SK-N-SH (cell line): Measurements from ENCODE around the gene MARCHF3.

Experiments
- CTCF ChIP-seq: fragments of 200-600 bp; sonication (generic); IDR thresholded peaks from 2 replicates; pipeline ENCODE4 v1.6.1; 2017; ENCODE audit warnings: antibody characterized with exemption, mild to moderate bottlenecking, moderate library complexity
- FOSL2 ChIP-seq: IDR thresholded peaks from 2 replicates; pipeline ENCODE4 v1.4.0; 2012; ENCODE audit warnings: low read depth, mild to moderate bottlenecking, moderate library complexity, borderline replicate concordance
- FOXM1 ChIP-seq: IDR thresholded peaks from 2 replicates; pipeline ENCODE4 v1.4.0; 2012; ENCODE audit warnings: low read depth, mild to moderate bottlenecking
- JUND ChIP-seq: IDR thresholded peaks from 2 replicates; pipeline ENCODE4 v1.4.0; 2012
- MAX ChIP-seq: IDR thresholded peaks from 2 replicates; pipeline ENCODE4 v1.4.0; 2012; ENCODE audit warnings: low read depth
- NFIC ChIP-seq: IDR thresholded peaks from 2 replicates; pipeline ENCODE4 v1.4.0; 2012; ENCODE audit warnings: borderline replicate concordance
- POLR2AphosphoS5 ChIP-seq: IDR thresholded peaks from 2 replicates; pipeline ENCODE4 v1.6.1; 2012; ENCODE audit warnings: low read depth, low read length
- REST ChIP-seq: IDR thresholded peaks from 2 replicates; pipeline ENCODE4 v1.6.1; 2012; ENCODE audit warnings: mild to moderate bottlenecking, low read depth, low read length, moderate library complexity
- SIN3A ChIP-seq: IDR thresholded peaks from 2 replicates; pipeline ENCODE4 v1.6.1; 2012; ENCODE audit warnings: low read depth, mild to moderate bottlenecking, low read length, moderate library complexity, borderline replicate concordance
- SMC3 ChIP-seq: IDR thresholded peaks from 2 replicates; pipeline ENCODE4 v1.6.1; 2012; ENCODE audit warnings: low read depth, low read length, improper control_type of control experiment
- TAF1 ChIP-seq: IDR thresholded peaks from 2 replicates; pipeline ENCODE4 v1.6.1; 2012; ENCODE audit warnings: low read depth, mild to moderate bottlenecking, low read length, moderate library complexity, borderline replicate concordance
- TCF12 ChIP-seq: IDR thresholded peaks from 2 replicates; pipeline ENCODE4 v1.4.0; 2012
- USF1 ChIP-seq: IDR thresholded peaks from 2 replicates; pipeline ENCODE4 v1.4.0; 2012; ENCODE audit warnings: low read depth, borderline replicate concordance
- TF ChIP-seq, protein P1 (sequence below): fragments of 150-350 bp; IDR thresholded peaks from 2 replicates; pipeline ENCODE4 v1.6.1; 2017; ENCODE audit warnings: antibody characterized with exemption, low read length, low read depth, borderline replicate concordance

DNA sequence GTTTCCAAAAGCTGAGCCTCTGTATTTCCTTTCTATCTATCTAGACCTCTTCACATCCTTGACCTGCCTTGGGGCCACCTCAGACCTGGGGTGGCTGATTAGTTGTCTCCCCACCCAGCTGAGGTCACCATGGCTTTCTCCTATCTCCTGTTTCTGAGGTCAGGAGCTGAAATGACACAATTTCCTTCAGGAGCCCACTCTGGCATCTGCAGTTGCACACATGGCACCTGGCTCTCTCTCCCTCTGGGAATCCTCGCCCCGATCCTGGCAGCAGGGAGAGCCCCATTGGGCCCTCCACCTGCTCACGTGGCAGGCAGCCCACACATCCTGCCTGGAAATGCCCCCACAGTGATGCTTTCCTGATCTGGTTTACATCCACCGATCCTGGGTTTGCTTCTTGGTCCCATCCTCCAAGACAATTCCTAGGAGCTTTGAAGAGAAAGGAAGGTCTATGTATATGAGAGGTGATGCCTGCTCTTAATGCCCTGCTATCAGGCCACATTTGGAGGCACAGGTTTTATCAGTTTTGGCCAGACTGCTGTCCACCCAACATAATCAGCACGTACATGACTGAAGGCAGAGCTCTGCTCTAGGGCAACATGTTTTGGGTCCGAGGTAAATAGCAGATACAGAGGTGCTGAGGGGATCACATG lies 53.7 kb downstream of the MARCHF3 start:
- no peak for TF ChIP-seq SIN3A
- no peak for TF ChIP-seq FOXM1
- TF ChIP-seq CTCF: no peak
- no peak for TF ChIP-seq REST
- TF ChIP-seq, protein P1, sequence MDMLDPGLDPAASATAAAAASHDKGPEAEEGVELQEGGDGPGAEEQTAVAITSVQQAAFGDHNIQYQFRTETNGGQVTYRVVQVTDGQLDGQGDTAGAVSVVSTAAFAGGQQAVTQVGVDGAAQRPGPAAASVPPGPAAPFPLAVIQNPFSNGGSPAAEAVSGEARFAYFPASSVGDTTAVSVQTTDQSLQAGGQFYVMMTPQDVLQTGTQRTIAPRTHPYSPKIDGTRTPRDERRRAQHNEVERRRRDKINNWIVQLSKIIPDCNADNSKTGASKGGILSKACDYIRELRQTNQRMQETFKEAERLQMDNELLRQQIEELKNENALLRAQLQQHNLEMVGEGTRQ: no peak
- TF ChIP-seq MAX: no peak
- TF ChIP-seq TCF12: no peak
- no peak for TF ChIP-seq JUND
- TF ChIP-seq FOSL2: no peak
- TF ChIP-seq POLR2AphosphoS5: no peak
- no peak for TF ChIP-seq SMC3
- TF ChIP-seq TAF1: no peak
- TF ChIP-seq NFIC: no peak
- TF ChIP-seq USF1: no peak
